K562 (cell line): Measurements from ENCODE around the gene SLC22A15. TPM values are rescaled to one million over a fixed set of nuclear protein-coding genes. Genes with fewer than 3 reads are reported as not detected.

Experiments used
- ATAC-seq: fragments of 200-7000 bp; cut with Tn5 transposase; 3 replicates; pipeline ENCODE4 v1.9.1; 2020; ENCODE audit warnings: moderate library complexity
- BruUV-seq: library from RNA; stranded (reverse); fragments of 400-500 nt; replicated peaks from 2 replicates; lab custom pipeline; 2021; lab: Mats Ljungman, UMichigan
- CTCF ChIA-PET: fragments of 300-600 bp; formaldehyde crosslinking; extraction: SDS; loops from one replicate; lab custom pipeline; 2021; ENCODE audit warnings: low intra/inter-chr PET ratio; lab: Yijun Ruan, JAX
- POLR2A ChIA-PET: fragments of 300-600, 350-650 bp; sonication (Branson Sonifier 250); formaldehyde crosslinking; extraction: SDS; loops from one replicate; lab custom pipeline; 2021; ENCODE audit warnings: antibody characterized with exemption, inconsistent platforms; lab: Yijun Ruan, JAX
- DNase-seq, 4 experiments: peaks; one replicate each; pipeline versions ENCODE4 v3.0.0 to v3.0.0-alpha.2; 2011 to 2018; ENCODE audit warnings: low spot score in 3 of 4, mixed read lengths in 3 of 4; ENCODE audit errors: extremely low read depth in 1 of 4
- FAIRE-seq: peaks from 2 replicates; lab custom pipeline; 2011; peaks lifted over from hg19 to GRCh38; lab: Jason Lieb, UNC
- H2AFZ ChIP-seq: 2 replicates; pipeline ENCODE4 v1.6.0; 2011; ENCODE audit warnings: low read depth, low read length, control low read depth, inconsistent platforms
- H3K27ac ChIP-seq: fragments of 200-600 bp; 3 replicates; pipeline ENCODE4 v1.8.0; 2011; ENCODE audit warnings: low read depth, mild to moderate bottlenecking, control low read depth, inconsistent platforms, low read length, moderate library complexity, mixed read lengths; ENCODE audit errors: extremely low read depth
- H3K27me3 ChIP-seq, 2 experiments: fragments of 300-600 bp in 1 of 2; 2 replicates in 1 of 2; 3 replicates in 1 of 2; pipeline versions ENCODE4 v1.6.0 to v1.8.0; 2011; ENCODE audit warnings: inconsistent platforms in 2 of 2, low read length in 2 of 2, mild to moderate bottlenecking in 1 of 2, mixed read lengths in 1 of 2, moderate library complexity in 1 of 2; ENCODE audit not compliant: control insufficient read depth in 2 of 2, insufficient read depth in 2 of 2
- H3K36me3 ChIP-seq: fragments of 300-600 bp; 3 replicates; pipeline ENCODE4 v1.8.0; 2011; ENCODE audit warnings: mild to moderate bottlenecking, low read length, inconsistent platforms; ENCODE audit not compliant: control insufficient read depth, insufficient read depth
- H3K4me1 ChIP-seq, 2 experiments: fragments of 200-600 bp in 1 of 2; replicated peaks in 1 of 2; 2 replicates in 1 of 2; 3 replicates in 1 of 2; pipeline versions ENCODE4 v1.5.1 to v1.8.0; 2011; ENCODE audit warnings: inconsistent platforms in 2 of 2, low read length in 2 of 2, mild to moderate bottlenecking in 1 of 2, mixed read lengths in 1 of 2, moderate library complexity in 1 of 2; ENCODE audit not compliant: control insufficient read depth in 2 of 2, insufficient read depth in 2 of 2
- H3K4me2 ChIP-seq: 2 replicates; pipeline ENCODE4 v1.6.1; 2011; ENCODE audit warnings: low read length, control low read depth, inconsistent platforms, mixed read lengths; ENCODE audit not compliant: insufficient read depth
- H3K4me3 ChIP-seq: fragments of 200-600 bp; sonication (generic), shearing (Covaris generic); 2 replicates; pipeline ENCODE4 v1.5.1; 2016; ENCODE audit warnings: control low read depth, inconsistent platforms
- H3K79me2 ChIP-seq: fragments of 200-600 bp; 3 replicates; pipeline ENCODE4 v1.8.0; 2011; ENCODE audit warnings: low read length, inconsistent platforms; ENCODE audit not compliant: control insufficient read depth, insufficient read depth
- H3K9ac ChIP-seq, 2 experiments: 2 replicates each; pipeline versions ENCODE4 v1.6.0 to v1.6.1; 2011; ENCODE audit warnings: low read depth in 2 of 2, low read length in 2 of 2, control low read depth in 1 of 2, inconsistent platforms in 1 of 2, mild to moderate bottlenecking in 1 of 2, mixed read lengths in 1 of 2; ENCODE audit not compliant: insufficient read depth in 1 of 2
- H3K9me1 ChIP-seq: one replicate; pipeline ENCODE4 v1.6.0; 2011; ENCODE audit warnings: inconsistent platforms, mild to moderate bottlenecking, low read length, moderate library complexity; ENCODE audit not compliant: control insufficient read depth, insufficient read depth
- H3K9me3 ChIP-seq: replicated peaks from 2 replicates; pipeline ENCODE4 v1.5.1; 2011; ENCODE audit warnings: low read depth, low read length, inconsistent platforms; ENCODE audit not compliant: control insufficient read depth, insufficient read depth
- H4K20me1 ChIP-seq: replicated peaks from 2 replicates; pipeline ENCODE4 v1.6.1; 2011; ENCODE audit warnings: low read length, inconsistent platforms, mixed read lengths; ENCODE audit not compliant: control insufficient read depth, insufficient read depth
- BHLHE40 ChIP-seq: IDR thresholded peaks from 2 replicates; pipeline ENCODE4 v1.6.1; 2011; ENCODE audit warnings: low read length, improper control_type of control experiment
- CBX2 ChIP-seq: fragments of 200-600 bp; sonication (generic); IDR thresholded peaks from one replicate; pipeline ENCODE4 v1.6.1; 2012; ENCODE audit warnings: mild to moderate bottlenecking, low read length, inconsistent platforms; ENCODE audit not compliant: insufficient read depth, poor library complexity, severe bottlenecking
- FOXJ2 ChIP-seq: fragments of 200-800 bp; sonication (Bioruptor generic); IDR thresholded peaks from 2 replicates; pipeline ENCODE4 v1.6.1; 2016; ENCODE audit warnings: missing genetic modification characterization, missing compliant biosample characterization
- GTF2E2 ChIP-seq: fragments of 200-800 bp; sonication (Bioruptor generic); IDR thresholded peaks from 2 replicates; pipeline ENCODE4 v1.6.1; 2016; ENCODE audit warnings: missing genetic modification characterization, missing compliant biosample characterization
- LEF1 ChIP-seq: fragments of 450-650 bp; IDR thresholded peaks from 2 replicates; pipeline ENCODE4 v1.6.1; 2016; ENCODE audit warnings: mild to moderate bottlenecking
- PCBP1 ChIP-seq: fragments of 200-400 bp; formaldehyde crosslinking; IDR thresholded peaks from 2 replicates; pipeline ENCODE4 v1.6.1; 2018; ENCODE audit warnings: mild to moderate bottlenecking, low read depth, low read length; ENCODE audit not compliant: poor library complexity, severe bottlenecking
- RBFOX2 ChIP-seq: fragments of 200-400 bp; formaldehyde crosslinking; IDR thresholded peaks from 2 replicates; pipeline ENCODE4 v1.6.1; 2017; ENCODE audit warnings: low read depth, mild to moderate bottlenecking, low read length, moderate library complexity
- SIN3A ChIP-seq, 2 experiments: fragments of 150-350 bp in 1 of 2; IDR thresholded peaks; 2 replicates each; pipeline ENCODE4 v1.6.1; 2011 to 2016; ENCODE audit warnings: borderline replicate concordance in 2 of 2, low read depth in 2 of 2, low read length in 2 of 2, mild to moderate bottlenecking in 2 of 2, moderate library complexity in 2 of 2; ENCODE audit not compliant: control insufficient read depth in 1 of 2
- SMARCB1 ChIP-seq: IDR thresholded peaks from 2 replicates; pipeline ENCODE4 v1.6.1; 2011; ENCODE audit warnings: improper control_type of control experiment, low read depth; ENCODE audit not compliant: insufficient read length
- SMARCC2 ChIP-seq: fragments of 450-650 bp; IDR thresholded peaks from 2 replicates; pipeline ENCODE4 v1.6.1; 2017; ENCODE audit warnings: antibody characterized with exemption, moderate library complexity, mild to moderate bottlenecking, low read depth
- TSC22D4 ChIP-seq: fragments of 450-650 bp; IDR thresholded peaks from 2 replicates; pipeline ENCODE4 v1.6.1; 2016; ENCODE audit warnings: missing genetic modification characterization, missing biosample characterization, control low read depth
- ZNF133 ChIP-seq: fragments of 250-450 bp; sonication (Bioruptor Pico); IDR thresholded peaks from 2 replicates; pipeline ENCODE4 v1.4.0; 2020; ENCODE audit warnings: mild to moderate bottlenecking
- ZNF263 ChIP-seq: sonication (generic); formaldehyde crosslinking; IDR thresholded peaks from 2 replicates; pipeline ENCODE4 v1.8.0; 2022; ENCODE audit warnings: mild to moderate bottlenecking, missing genetic modification reagents, borderline replicate concordance
- WGBS: fragments of 100-300 bp; shearing (Covaris generic); methylation state at CpG from one replicate; pipeline ENCODE4 v1.1.6; 2016; ENCODE audit warnings: low coverage, mixed read lengths; ENCODE audit not compliant: insufficient coverage; ENCODE audit errors: missing lambda C conversion rate; 5-methylcytosine and 5-hydroxymethylcytosine counted together
- in situ Hi-C: fragments of 300-500 bp; cut with MboI; formaldehyde crosslinking; loops from 4 replicates; pipeline ENCODE4 v1.15.0; 2018; ENCODE audit warnings: inconsistent platforms, mixed read lengths
- intact Hi-C: fragments of 100-400 bp; cut with micrococcal nuclease; formaldehyde crosslinking; loops from 2 replicates; pipeline ENCODE4 v1.14.2; 2022
- polyA plus RNA-seq, 8 experiments: library from polyadenylated mRNA; depleted of rRNA in 4 of 8; stranded (reverse) in 5 of 8; unstranded in 3 of 8; fragments of >200 nt; fragmentation: Nextera tagmentation in 2 of 8; fragmentation: Illumina TruSeq in 1 of 8; extraction: Ambion mirVana in 2 of 8; extraction: Trizol in 1 of 8; gene quantifications; 2 replicates each; pipeline versions ENCODE4 v1.2.1 to v1.2.3, GENCODE V29; 2011 to 2014; ENCODE audit warnings: inconsistent platforms in 1 of 8, missing spikeins in 1 of 8
- total RNA-seq, 7 experiments: library from RNA; depleted of rRNA in 6 of 7; stranded (reverse); fragments of >200 nt in 6 of 7; fragmentation: Illumina TruSeq in 2 of 7; extraction: Trizol in 2 of 7; gene quantifications; 2 replicates each; pipeline versions ENCODE4 v1.2.1 to v1.2.3, GENCODE V29; 2011 to 2021; ENCODE audit warnings: low replicate concordance in 1 of 7
- TF ChIP-seq, protein P1 (sequence below): fragments of 450-650 bp; formaldehyde crosslinking; IDR thresholded peaks from 2 replicates; pipeline ENCODE4 v1.4.0; 2022; ENCODE audit warnings: missing genetic modification characterization
- TF ChIP-seq, protein P2 (sequence below): sonication (generic); formaldehyde crosslinking; IDR thresholded peaks from 2 replicates; pipeline ENCODE4 v1.8.1; 2023; ENCODE audit warnings: mild to moderate bottlenecking, missing genetic modification reagents
- TF ChIP-seq, protein P3 (sequence below): fragments of 450-650 bp; IDR thresholded peaks from 2 replicates; pipeline ENCODE4 v1.6.1; 2016; ENCODE audit warnings: borderline replicate concordance

SLC22A15 gene
- total and polyA plus RNA-seq, 9 of the 15 experiments (the other 6 are each of a cell fraction or from before 2014, with no cell fraction given) = 0.24 to 2.7 (median 1.2) TPM

DNA sequence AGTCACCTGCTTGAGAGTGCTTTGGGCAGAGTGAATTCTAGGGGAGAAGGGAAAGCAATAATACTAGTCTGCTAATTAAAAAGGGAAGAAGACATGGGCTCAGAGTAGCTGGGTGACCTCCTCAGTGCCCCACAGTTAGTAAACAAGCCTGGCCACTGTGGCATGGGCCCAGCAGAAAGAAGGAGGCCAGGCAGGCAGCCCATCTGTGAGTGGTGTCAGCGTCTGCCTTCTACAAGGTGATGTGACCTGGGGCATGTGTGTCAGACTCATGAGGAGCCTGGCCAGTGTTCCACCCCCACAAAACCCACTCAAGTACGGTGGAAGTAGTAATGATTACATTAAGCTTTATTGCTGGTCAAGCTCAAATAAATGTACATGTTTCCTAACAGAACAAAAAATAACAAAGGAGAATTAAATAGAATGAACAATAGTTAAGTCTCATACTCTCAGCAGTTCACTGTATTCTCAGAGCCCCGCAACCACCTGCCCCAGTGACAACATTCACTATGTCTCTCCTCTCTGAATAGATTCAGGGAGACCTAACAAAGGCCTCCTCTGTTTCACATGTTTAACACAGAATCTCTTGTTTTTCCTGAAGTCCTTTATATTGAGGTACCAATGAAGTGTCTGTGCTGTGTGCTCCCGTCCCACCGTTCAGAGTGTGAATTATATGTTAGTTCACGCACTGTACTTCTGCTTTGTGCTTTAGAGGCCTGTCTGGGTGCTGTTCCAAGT, 32.5 kb downstream of the SLC22A15 start:
- BruUV-seq = no TSS peak
- 6% methylated on average over 6 of the region's 6 CpGs for WGBS
- no peaks in the 10 kb centered on the region for H3K9me3 ChIP-seq
- DNase-seq (no peak), FAIRE-seq (no peak), ATAC-seq (no peak)
- no peaks in the 10 kb centered on the region for H3K9me1 ChIP-seq
- no peaks in the 10 kb centered on the region for H3K79me2 ChIP-seq
- H3K36me3 ChIP-seq = no peaks in the 10 kb centered on the region
- TF ChIP-seq, protein P1, sequence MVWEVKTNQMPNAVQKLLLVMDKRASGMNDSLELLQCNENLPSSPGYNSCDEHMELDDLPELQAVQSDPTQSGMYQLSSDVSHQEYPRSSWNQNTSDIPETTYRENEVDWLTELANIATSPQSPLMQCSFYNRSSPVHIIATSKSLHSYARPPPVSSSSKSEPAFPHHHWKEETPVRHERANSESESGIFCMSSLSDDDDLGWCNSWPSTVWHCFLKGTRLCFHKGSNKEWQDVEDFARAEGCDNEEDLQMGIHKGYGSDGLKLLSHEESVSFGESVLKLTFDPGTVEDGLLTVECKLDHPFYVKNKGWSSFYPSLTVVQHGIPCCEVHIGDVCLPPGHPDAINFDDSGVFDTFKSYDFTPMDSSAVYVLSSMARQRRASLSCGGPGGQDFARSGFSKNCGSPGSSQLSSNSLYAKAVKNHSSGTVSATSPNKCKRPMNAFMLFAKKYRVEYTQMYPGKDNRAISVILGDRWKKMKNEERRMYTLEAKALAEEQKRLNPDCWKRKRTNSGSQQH (CRISPR knock-in tag) = no peak
- TF ChIP-seq CBX2 (no peak), SMARCB1 (no peak), PCBP1 (no peak), SMARCC2 (no peak), RBFOX2 (no peak), LEF1 (no peak), GTF2E2 (no peak), FOXJ2 (tag) (no peak), BHLHE40 (no peak), ZNF133 (CRISPR knock-in tag) (no peak), SIN3A (IDR thresholded peaks at IDR 0.05; ENCODE audit: borderline replicate concordance in 2 of 2, control insufficient read depth in 1 of 2, low read depth in 2 of 2, low read length in 2 of 2) (no peak), ZNF263 (CRISPR knock-in tag) (no peak), TSC22D4 (no peak)
- TF ChIP-seq, protein P2, sequence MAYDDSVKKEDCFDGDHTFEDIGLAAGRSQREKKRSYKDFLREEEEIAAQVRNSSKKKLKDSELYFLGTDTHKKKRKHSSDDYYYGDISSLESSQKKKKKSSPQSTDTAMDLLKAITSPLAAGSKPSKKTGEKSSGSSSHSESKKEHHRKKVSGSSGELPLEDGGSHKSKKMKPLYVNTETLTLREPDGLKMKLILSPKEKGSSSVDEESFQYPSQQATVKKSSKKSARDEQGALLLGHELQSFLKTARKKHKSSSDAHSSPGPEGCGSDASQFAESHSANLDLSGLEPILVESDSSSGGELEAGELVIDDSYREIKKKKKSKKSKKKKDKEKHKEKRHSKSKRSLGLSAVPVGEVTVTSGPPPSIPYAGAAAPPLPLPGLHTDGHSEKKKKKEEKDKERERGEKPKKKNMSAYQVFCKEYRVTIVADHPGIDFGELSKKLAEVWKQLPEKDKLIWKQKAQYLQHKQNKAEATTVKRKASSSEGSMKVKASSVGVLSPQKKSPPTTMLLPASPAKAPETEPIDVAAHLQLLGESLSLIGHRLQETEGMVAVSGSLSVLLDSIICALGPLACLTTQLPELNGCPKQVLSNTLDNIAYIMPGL = no peak
- TF ChIP-seq, protein P3, sequence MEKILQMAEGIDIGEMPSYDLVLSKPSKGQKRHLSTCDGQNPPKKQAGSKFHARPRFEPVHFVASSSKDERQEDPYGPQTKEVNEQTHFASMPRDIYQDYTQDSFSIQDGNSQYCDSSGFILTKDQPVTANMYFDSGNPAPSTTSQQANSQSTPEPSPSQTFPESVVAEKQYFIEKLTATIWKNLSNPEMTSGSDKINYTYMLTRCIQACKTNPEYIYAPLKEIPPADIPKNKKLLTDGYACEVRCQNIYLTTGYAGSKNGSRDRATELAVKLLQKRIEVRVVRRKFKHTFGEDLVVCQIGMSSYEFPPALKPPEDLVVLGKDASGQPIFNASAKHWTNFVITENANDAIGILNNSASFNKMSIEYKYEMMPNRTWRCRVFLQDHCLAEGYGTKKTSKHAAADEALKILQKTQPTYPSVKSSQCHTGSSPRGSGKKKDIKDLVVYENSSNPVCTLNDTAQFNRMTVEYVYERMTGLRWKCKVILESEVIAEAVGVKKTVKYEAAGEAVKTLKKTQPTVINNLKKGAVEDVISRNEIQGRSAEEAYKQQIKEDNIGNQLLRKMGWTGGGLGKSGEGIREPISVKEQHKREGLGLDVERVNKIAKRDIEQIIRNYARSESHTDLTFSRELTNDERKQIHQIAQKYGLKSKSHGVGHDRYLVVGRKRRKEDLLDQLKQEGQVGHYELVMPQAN = no peak
- ChIA-PET POLR2A (interaction anchor here (0.9 kb wide), 1 partner anchor 16 kb away, joined by 3 read pairs; no protein-coding TSS in a partner anchor), CTCF (no interaction called here)
- H3K27me3 ChIP-seq = no peaks in the 10 kb centered on the region
- no peak overlapping the region for H2AFZ ChIP-seq
- no peak overlapping the region for H3K9ac ChIP-seq
- H3K4me2 ChIP-seq = no peak overlapping the region
- no peak overlapping the region for H3K4me3 ChIP-seq
- in situ Hi-C loops = no loop called here
- no peaks in the 10 kb centered on the region for H3K4me1 ChIP-seq
- intact Hi-C loops = no loop called here
- H3K27ac ChIP-seq = no peak overlapping the region
- no peaks in the 10 kb centered on the region for H4K20me1 ChIP-seq
